SIG-M5 treated with dmso at 0.1 percent for 504 hours (cell line): ENCODE data around the gene COP1.

Source experiments
- DNase-seq: peaks from one replicate; lab custom pipeline; 2025; ENCODE audit not compliant: unreplicated experiment; lab: John Stamatoyannopoulos, UW

The COP1 gene

GRCh38 chr1:175976865-175977642 lies 230.0 kb downstream of the COP1 start:
- no peak for DNase-seq

- no peak for DNase-seq
Measured at GRCh38 chr1:175969231-175969630, 237.9 kb downstream of the COP1 start.

- no peak for DNase-seq
Measured at GRCh38 chr1:175968486-175969172, 238.5 kb downstream of the COP1 start.

GRCh38 chr1:175963740-175964139 lies 243.3 kb downstream of the COP1 start:
- no peak for DNase-seq

- DNase-seq, result no peak
Measured at GRCh38 chr1:175960169-175960568, 246.9 kb downstream of the COP1 start.

GRCh38 chr1:175951627-175952026 lies 255.5 kb downstream of the COP1 start:
- DNase-seq, result no peak

GRCh38 chr1:175947771-175948170 lies 259.3 kb downstream of the COP1 start:
- DNase-seq, result no peak

- no peak for DNase-seq
Measured at GRCh38 chr1:175944591-175944990, 262.5 kb downstream of the COP1 start.

GRCh38 chr1:175941164-175941563 lies 265.9 kb downstream of the COP1 start:
- no peak for DNase-seq

GRCh38 chr1:175936736-175937135 lies 270.4 kb downstream of the COP1 start:
- DNase-seq, result no peak

GRCh38 chr1:175935566-175936115 lies 271.4 kb downstream of the COP1 start:
- DNase-seq, result no peak

GRCh38 chr1:175935166-175935565 lies 271.9 kb downstream of the COP1 start:
- DNase-seq, result no peak

GRCh38 chr1:175933801-175934200 lies 273.3 kb downstream of the COP1 start:
- DNase-seq, result no peak

GRCh38 chr1:175927944-175928343 lies 279.1 kb downstream of the COP1 start:
- no peak for DNase-seq

- no peak for DNase-seq
Measured at GRCh38 chr1:175922254-175922881, 284.7 kb downstream of the COP1 start.

- no peak for DNase-seq
Measured at GRCh38 chr1:175920381-175920780, 286.7 kb downstream of the COP1 start.

- DNase-seq, result no peak
Measured at GRCh38 chr1:175919001-175919400, 288.1 kb downstream of the COP1 start.

GRCh38 chr1:175918364-175918801 lies 288.7 kb downstream of the COP1 start:
- no peak for DNase-seq

GRCh38 chr1:175914115-175914514 lies 293.0 kb downstream of the COP1 start:
- DNase-seq, result no peak

- no peak for DNase-seq
Measured at GRCh38 chr1:175911138-175911537, 295.9 kb downstream of the COP1 start.

GRCh38 chr1:175906370-175906769 lies 300.7 kb downstream of the COP1 start:
- no peak for DNase-seq

GRCh38 chr1:175904808-175905207 lies 302.3 kb downstream of the COP1 start:
- DNase-seq, result no peak
